ENCODE data around the gene OPCML. TPM values are rescaled to one million over a fixed set of nuclear protein-coding genes. Genes with fewer than 3 reads are reported as not detected.

Gene OPCML
- 0.07 TPM in 1 of 2 replicates, not detected in the other for total RNA-seq (2014; rRNA removed; shearing (Covaris generic); ENCODE audit: low replicate concordance)

GRCh38 chr11:133531971-133532651, at the start of gene OPCML:
Gene OPCML (minus strand): TSS chr11:133532501.
- DNase-seq (ENCODE audit: low read depth), result no peak
- in situ Hi-C loops (cut with HindIII; ENCODE audit: low pct_unique_long_range_greater_than_20kb, low sequenced_read_pairs), result no loop called here

DNA sequence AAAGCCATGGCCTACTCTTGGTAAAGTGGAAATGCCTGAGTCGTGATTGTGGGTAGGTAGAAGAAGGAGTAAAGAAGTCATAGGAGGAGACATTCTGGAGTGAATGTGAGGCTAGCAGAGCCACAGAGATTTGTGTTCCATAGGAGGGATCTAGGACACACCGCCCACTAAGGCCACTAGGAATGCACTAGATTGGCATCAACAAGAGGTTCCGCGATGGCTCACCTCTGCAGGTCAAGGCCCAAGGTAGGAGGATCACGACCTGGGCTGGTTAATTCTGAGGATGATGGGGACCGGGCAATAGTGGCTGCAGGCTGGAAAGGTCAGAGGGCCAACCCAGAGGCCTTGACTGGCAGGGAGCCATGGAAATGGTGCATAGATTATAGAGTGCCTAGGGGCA, 48.8 kb upstream of the OPCML start:
- DNase-seq (ENCODE audit: low read depth), result no peak
- in situ Hi-C loops (cut with HindIII; ENCODE audit: low pct_unique_long_range_greater_than_20kb, low sequenced_read_pairs), result no loop called here

DNA sequence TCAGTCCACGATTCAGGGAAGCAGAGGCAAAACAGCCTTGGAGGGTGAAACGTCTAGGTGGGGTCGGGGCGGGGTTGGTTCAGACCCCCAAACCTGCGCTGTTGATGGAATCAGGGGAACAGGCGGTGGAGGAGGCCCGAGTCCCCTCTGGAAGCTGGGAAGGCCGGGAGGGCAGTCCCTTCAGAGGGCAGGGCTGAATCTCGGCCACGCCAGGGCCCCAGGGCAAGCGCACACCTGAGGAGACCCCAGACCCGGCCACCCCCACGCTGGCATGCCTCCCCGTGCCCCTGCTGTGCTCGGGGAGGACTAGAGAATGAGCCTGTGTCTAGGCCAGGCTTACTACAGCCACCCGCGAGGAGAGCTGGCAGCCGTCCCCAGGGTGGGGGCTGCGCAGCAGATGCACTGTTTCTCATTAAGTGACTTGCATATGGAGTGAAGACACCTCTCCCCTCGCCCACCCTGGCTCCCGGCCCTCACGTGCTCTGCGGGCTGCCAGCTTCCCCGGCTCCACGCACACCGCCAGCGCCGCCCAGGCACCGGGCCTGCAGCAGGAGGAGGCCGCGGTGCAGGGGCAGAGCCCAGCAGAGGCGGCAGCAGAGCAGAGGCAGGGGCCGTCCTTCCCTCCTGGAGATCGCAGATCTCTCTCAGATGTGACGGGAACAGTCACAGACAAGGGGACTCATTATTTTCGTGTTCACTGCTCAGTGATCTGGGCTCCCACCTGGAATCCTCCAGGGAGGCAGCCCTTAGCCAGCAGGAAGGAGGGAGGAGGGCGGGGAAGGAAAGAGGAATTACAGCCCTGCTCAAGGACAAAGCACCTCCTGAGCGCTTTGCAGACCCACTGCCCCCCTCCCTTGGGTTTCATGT, 47.1 kb upstream of the OPCML start:
- in situ Hi-C loops (cut with HindIII; ENCODE audit: low pct_unique_long_range_greater_than_20kb, low sequenced_read_pairs), result no loop called here
- DNase-seq (ENCODE audit: low read depth), result no peak

- DNase-seq (ENCODE audit: low read depth), result no peak
- in situ Hi-C loops (cut with HindIII; ENCODE audit: low pct_unique_long_range_greater_than_20kb, low sequenced_read_pairs), result no loop called here
These were observed 45.1 kb upstream of the OPCML start for GRCh38 chr11:133577403-133577802.

GRCh38 chr11:133576351-133576750, 44.0 kb upstream of the OPCML start:
- in situ Hi-C loops (cut with HindIII; ENCODE audit: low pct_unique_long_range_greater_than_20kb, low sequenced_read_pairs), result no loop called here
- DNase-seq (ENCODE audit: low read depth), result no peak

DNA sequence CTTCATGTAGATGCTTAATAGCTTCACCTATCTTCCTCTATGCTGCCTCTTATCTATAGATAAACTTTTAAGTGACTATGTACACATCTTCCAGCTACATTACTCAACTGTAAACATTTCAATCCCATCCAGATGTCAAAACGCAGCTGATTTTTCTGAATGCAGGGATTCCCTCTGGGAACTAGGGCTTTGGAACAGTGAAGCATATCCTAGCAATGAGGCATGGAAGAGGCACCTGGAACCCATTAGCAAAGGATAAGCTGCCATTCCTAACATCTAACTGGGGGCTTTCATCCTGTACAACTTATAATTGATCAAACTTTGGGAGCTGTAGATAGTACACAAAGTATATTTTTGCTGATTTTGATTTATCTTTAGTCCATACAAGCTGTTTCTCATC, 40.8 kb upstream of the OPCML start:
- in situ Hi-C loops (cut with HindIII; ENCODE audit: low pct_unique_long_range_greater_than_20kb, low sequenced_read_pairs), result no loop called here
- no peak for DNase-seq (ENCODE audit: low read depth)

- in situ Hi-C loops (cut with HindIII; ENCODE audit: low pct_unique_long_range_greater_than_20kb, low sequenced_read_pairs), result no loop called here
- no peak for DNase-seq (ENCODE audit: low read depth)
These were observed 38.1 kb upstream of the OPCML start for GRCh38 chr11:133570376-133570775.

DNA sequence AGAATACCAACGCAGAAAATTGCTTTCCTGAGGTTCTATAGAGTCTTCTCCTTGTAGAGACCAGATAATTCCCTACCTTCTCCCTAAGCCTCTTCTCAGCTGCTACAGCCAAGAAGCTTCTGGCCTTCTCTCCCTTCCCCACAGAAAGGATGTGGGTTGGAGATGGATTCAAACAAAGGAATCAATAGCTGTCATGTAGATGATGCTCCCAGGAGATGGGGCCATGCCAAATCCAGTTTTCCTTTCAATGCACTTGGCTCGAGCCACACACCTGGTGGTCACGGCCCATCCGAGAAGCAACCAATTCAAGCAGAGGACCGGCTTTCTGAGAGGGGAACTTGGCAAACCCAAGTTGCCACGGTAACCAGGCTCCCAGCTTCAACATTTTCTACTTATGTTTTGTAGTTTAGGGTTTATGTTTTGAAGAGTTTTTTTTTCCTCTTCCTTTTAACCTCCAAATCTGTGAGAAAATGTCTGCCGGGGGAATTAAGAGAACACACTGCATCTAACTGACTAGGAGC, 31.3 kb upstream of the OPCML start:
- DNase-seq (ENCODE audit: low read depth), result no peak
- in situ Hi-C loops (cut with HindIII; ENCODE audit: low pct_unique_long_range_greater_than_20kb, low sequenced_read_pairs), result no loop called here

- no peak for DNase-seq (ENCODE audit: low read depth)
- in situ Hi-C loops (cut with HindIII; ENCODE audit: low pct_unique_long_range_greater_than_20kb, low sequenced_read_pairs), result no loop called here
These were observed 28.2 kb upstream of the OPCML start for GRCh38 chr11:133560472-133560855.

DNA sequence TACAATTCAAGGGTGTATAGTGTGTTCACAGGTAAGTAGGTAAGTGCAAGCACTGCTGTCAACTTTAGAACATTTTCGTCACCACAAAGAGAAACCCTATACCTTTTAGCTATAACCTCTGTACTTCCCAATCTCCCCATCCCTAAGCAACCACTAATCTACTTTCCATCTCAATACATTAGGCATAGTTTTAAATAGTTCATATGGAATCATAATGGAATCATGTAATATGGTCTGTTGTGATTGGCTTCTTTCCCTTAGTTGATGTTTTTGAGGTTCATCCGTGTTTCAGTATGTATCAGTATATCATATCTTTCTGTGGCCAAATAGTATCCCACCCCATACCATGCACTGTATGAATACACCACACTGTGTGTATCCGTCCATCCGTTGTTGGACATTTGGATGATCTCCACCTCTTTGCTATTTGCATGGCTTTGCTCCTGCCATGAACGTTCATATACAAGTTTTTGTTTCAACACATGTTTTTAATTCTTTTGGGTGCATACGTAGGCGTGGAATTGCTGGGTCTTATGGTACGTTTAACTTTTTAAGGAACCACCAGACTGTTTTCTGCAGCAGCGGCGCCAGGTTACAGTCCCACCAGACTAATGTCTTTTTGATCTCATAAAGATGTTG, 27.7 kb upstream of the OPCML start:
- DNase-seq (ENCODE audit: low read depth), result no peak
- in situ Hi-C loops (cut with HindIII; ENCODE audit: low pct_unique_long_range_greater_than_20kb, low sequenced_read_pairs), result no loop called here

DNA sequence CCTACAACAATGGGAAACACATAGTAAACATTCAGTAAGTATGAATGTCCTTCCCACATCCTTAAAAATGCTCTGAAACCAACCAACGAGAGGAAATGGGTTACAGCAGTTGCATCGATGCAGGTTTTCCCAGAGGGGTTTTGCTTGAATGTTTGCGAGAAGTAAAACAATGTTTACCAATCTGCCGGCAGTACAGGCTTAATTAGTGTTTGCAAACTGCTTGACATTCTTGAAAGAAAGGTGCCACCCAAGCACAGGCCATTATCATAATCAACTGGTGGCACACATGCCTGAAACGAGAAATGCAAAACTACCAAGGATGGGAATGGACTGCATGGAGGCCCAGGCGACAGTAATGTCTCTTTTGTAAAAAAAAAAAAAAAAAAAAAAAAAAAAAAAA, 27.1 kb upstream of the OPCML start:
- DNase-seq (ENCODE audit: low read depth), result no peak
- in situ Hi-C loops (cut with HindIII; ENCODE audit: low pct_unique_long_range_greater_than_20kb, low sequenced_read_pairs), result no loop called here

DNA sequence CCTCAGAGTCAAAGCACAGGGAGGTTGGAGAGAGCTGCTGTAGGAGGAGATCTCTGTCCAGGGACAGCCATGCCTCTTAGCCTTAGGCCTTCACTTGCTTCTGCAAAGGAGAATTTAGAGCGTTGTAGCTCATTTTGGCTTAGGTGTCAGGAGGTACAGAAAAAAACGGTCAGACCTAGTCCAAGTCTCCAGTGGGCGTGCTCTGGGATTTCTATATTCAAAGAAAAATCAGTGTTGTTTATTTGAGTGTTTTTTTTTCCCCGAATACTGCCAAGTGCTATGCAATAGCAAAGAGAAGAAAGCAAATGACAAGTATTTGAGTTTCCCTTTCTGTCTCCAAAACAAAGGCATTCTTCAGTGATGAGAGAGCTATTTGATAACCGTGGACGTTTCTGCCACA, 22.7 kb upstream of the OPCML start:
- no peak for DNase-seq (ENCODE audit: low read depth)
- in situ Hi-C loops (cut with HindIII; ENCODE audit: low pct_unique_long_range_greater_than_20kb, low sequenced_read_pairs), result no loop called here

- DNase-seq (ENCODE audit: low read depth), result no peak
- in situ Hi-C loops (cut with HindIII; ENCODE audit: low pct_unique_long_range_greater_than_20kb, low sequenced_read_pairs), result no loop called here
These were observed 21.8 kb upstream of the OPCML start for GRCh38 chr11:133553885-133554740.

GRCh38 chr11:133552938-133553337, 20.6 kb upstream of the OPCML start:
- no peak for DNase-seq (ENCODE audit: low read depth)
- in situ Hi-C loops (cut with HindIII; ENCODE audit: low pct_unique_long_range_greater_than_20kb, low sequenced_read_pairs), result no loop called here

DNA sequence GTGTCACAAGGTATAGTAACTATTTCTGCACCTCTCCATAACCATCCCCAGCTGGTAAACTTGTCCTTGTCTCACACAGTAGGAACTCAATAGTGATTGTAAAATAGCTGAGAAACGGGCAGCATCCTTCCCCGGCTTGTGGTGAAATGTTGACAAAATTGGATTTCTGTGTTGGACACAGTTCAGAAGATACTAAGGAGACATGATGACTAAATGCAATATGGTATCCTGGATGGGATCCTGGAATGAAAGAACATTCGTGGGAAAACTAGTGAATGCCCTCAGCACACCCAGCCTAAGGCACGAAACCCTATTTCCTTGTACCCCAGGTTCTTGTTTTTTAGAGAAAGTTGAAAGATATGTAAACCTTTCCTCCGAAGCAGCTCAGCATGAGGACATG, 18.8 kb upstream of the OPCML start:
- in situ Hi-C loops (cut with HindIII; ENCODE audit: low pct_unique_long_range_greater_than_20kb, low sequenced_read_pairs), result no loop called here
- DNase-seq (ENCODE audit: low read depth), result no peak

GRCh38 chr11:133549826-133550225, 17.5 kb upstream of the OPCML start:
- in situ Hi-C loops (cut with HindIII; ENCODE audit: low pct_unique_long_range_greater_than_20kb, low sequenced_read_pairs), result no loop called here

GRCh38 chr11:133548641-133549040, 16.3 kb upstream of the OPCML start:
- no peak for DNase-seq (ENCODE audit: low read depth)
- in situ Hi-C loops (cut with HindIII; ENCODE audit: low pct_unique_long_range_greater_than_20kb, low sequenced_read_pairs), result no loop called here

More at GRCh38 chr11:133549826-133550225, 17.5 kb upstream of the OPCML start:
- no peak for DNase-seq (ENCODE audit: low read depth)

- in situ Hi-C loops (cut with HindIII; ENCODE audit: low pct_unique_long_range_greater_than_20kb, low sequenced_read_pairs), result no loop called here
- no peak for DNase-seq (ENCODE audit: low read depth)
These were observed 15.7 kb upstream of the OPCML start for GRCh38 chr11:133547808-133548494.
